Skin of body (tissue), 2 donors: Measurements from ENCODE around the gene DGCR8. TPM values are rescaled to one million over a fixed set of nuclear protein-coding genes. Genes with fewer than 3 reads are reported as not detected.
"Not testable (repeated sequence)": the region's sequence is repeated elsewhere in the genome, so short reads cannot be mapped to it uniquely, and the experiment has no call there.

Source experiments
- DNase-seq: peaks from one replicate; lab custom pipeline; 2025; lab: John Stamatoyannopoulos, UW
- total RNA-seq: library from RNA; depleted of rRNA; stranded (reverse); fragments of >200 nt; gene quantifications from one replicate; pipeline ENCODE4 v1.2.3, GENCODE V29; 2014

Gene DGCR8
- total RNA-seq, 1 donor from 2014 or later = 25.7 TPM

- DNase-seq = no peak
Observed at GRCh38 chr22:20065896-20066616, 14.0 kb upstream of the DGCR8 start.

GRCh38 chr22:20066617-20067383 is 13.2 kb upstream of the DGCR8 start:
- DNase-seq = no peak

GRCh38 chr22:20067384-20067682 is 12.7 kb upstream of the DGCR8 start:
- DNase-seq = not testable (repeated sequence)

GRCh38 chr22:20068640-20069039 is 11.4 kb upstream of the DGCR8 start:
- DNase-seq = no peak

- DNase-seq = no peak
Observed at GRCh38 chr22:20069331-20070042, 10.6 kb upstream of the DGCR8 start.

- DNase-seq = no peak
Observed at GRCh38 chr22:20071524-20071972, 8.5 kb upstream of the DGCR8 start.

GRCh38 chr22:20076627-20077172 is 3.3 kb upstream of the DGCR8 start:
- no peak for DNase-seq

- peak; percentile 31 for DNase-seq
Observed at GRCh38 chr22:20080445-20080775, 369 bp downstream of the DGCR8 start.

GRCh38 chr22:20080776-20081654 is 974 bp downstream of the DGCR8 start:
- peak; percentile 19 for DNase-seq

- DNase-seq = no peak
Observed at GRCh38 chr22:20083157-20083890, 3.3 kb downstream of the DGCR8 start.

GRCh38 chr22:20083891-20084546 is 4.0 kb downstream of the DGCR8 start:
- DNase-seq = no peak

- DNase-seq = no peak
Observed at GRCh38 chr22:20084547-20085413, 4.7 kb downstream of the DGCR8 start.

GRCh38 chr22:20085651-20086050 is 5.6 kb downstream of the DGCR8 start:
- no peak for DNase-seq

GRCh38 chr22:20086101-20086599 is 6.1 kb downstream of the DGCR8 start:
- no peak for DNase-seq

- DNase-seq = no peak
Observed at GRCh38 chr22:20086763-20087162, 6.7 kb downstream of the DGCR8 start.

GRCh38 chr22:20087319-20088262 is 7.5 kb downstream of the DGCR8 start:
- no peak for DNase-seq

GRCh38 chr22:20088263-20088648 is 8.2 kb downstream of the DGCR8 start:
- no peak for DNase-seq
